H1 (cell line): ENCODE results near the gene ST3GAL3. TPM values are rescaled to one million over a fixed set of nuclear protein-coding genes. Genes with fewer than 3 reads are reported as not detected.

Experiments
- CHD7 ChIP-seq: fragments of 300-600 bp; sonication (generic); IDR thresholded peaks from 2 replicates; pipeline ENCODE4 v1.7.1; 2012; ENCODE audit warnings: low read length, moderate library complexity, mild to moderate bottlenecking, inconsistent platforms; ENCODE audit not compliant: insufficient replicate concordance
- E2F6 ChIP-seq: IDR thresholded peaks from 2 replicates; pipeline ENCODE4 v1.6.1; 2012; ENCODE audit warnings: inconsistent platforms
- HDAC2 ChIP-seq, 2 experiments: fragments of 300-600 bp in 1 of 2; sonication (generic) in 1 of 2; IDR thresholded peaks; 2 replicates each; pipeline ENCODE4 v1.6.1; 2011 to 2012; ENCODE audit warnings: low read depth in 2 of 2, low read length in 2 of 2, mild to moderate bottlenecking in 2 of 2, moderate library complexity in 2 of 2, borderline replicate concordance in 1 of 2, inconsistent platforms in 1 of 2
- JUND ChIP-seq: IDR thresholded peaks from 2 replicates; pipeline ENCODE4 v1.6.1; 2011; ENCODE audit warnings: mild to moderate bottlenecking, improper control_type of control experiment, low read length
- RAD21 ChIP-seq, 2 experiments: IDR thresholded peaks in 1 of 2; conservative IDR thresholded peaks in 1 of 2; 2 replicates each; pipeline ENCODE4 v1.6.1; 2011; ENCODE audit warnings: low read depth in 2 of 2, low read length in 2 of 2, improper control_type of control experiment in 1 of 2, inconsistent platforms in 1 of 2, mild to moderate bottlenecking in 1 of 2, moderate library complexity in 1 of 2
- SAP30 ChIP-seq: fragments of 300-600 bp; sonication (generic); IDR thresholded peaks from 2 replicates; pipeline ENCODE4 v1.7.1; 2012; ENCODE audit warnings: low read length, moderate library complexity, mild to moderate bottlenecking, inconsistent platforms; ENCODE audit not compliant: insufficient read depth, insufficient replicate concordance
- SIX5 ChIP-seq: IDR thresholded peaks from 2 replicates; pipeline ENCODE4 v1.6.1; 2011; ENCODE audit warnings: mild to moderate bottlenecking, low read depth, low read length
- TAF7 ChIP-seq: optimal IDR thresholded peaks from 2 replicates; pipeline ENCODE3; 2011; ENCODE audit warnings: low read depth, mild to moderate bottlenecking, inconsistent platforms, low read length, moderate library complexity, borderline replicate concordance
- TBP ChIP-seq: IDR thresholded peaks from 2 replicates; pipeline ENCODE4 v1.6.1; 2011; ENCODE audit warnings: low read depth, low read length, improper control_type of control experiment
- polyA plus RNA-seq, 7 experiments: library from polyadenylated mRNA; depleted of rRNA in 3 of 7; stranded (reverse) in 5 of 7; unstranded in 2 of 7; fragments of >200 nt in 5 of 7; fragments of 200-250 nt in 2 of 7; gene quantifications; 1 replicate in 5 of 7; 2 replicates in 1 of 7; 4 replicates in 1 of 7; pipeline versions ENCODE4 v1.2.1 to v1.2.3, GENCODE V29; 2011 to 2013; ENCODE audit warnings: missing spikeins in 2 of 7, mixed read lengths in 2 of 7
- total RNA-seq: library from RNA; stranded (reverse); fragmentation: NEBNext Ultra II Directional; extraction: Animal tissue kit (Norgen Biotek cat#: 25700); gene quantifications from 2 replicates; pipeline ENCODE4 v1.2.1, GENCODE V29; 2021

ST3GAL3 gene
- total and polyA plus RNA-seq, 2 of the 8 experiments (the other 6 are each of a cell fraction or from before 2014, with no cell fraction given), result 6.8 to 7.0 TPM

GRCh38 chr1:43770111-43770510 is 62.8 kb downstream of the ST3GAL3 start (continued):
- TF ChIP-seq CHD7, result no peak
- no peak for TF ChIP-seq HDAC2 (IDR thresholded peaks at IDR 0.05; ENCODE audit: borderline replicate concordance in 1 of 2, low read depth in 2 of 2, low read length in 2 of 2)
- TF ChIP-seq E2F6, result no peak
- no peak for TF ChIP-seq RAD21 (IDR thresholded peaks at IDR 0.05 in 1 of 2, conservative IDR thresholded peaks at IDR 0.05 in 1 of 2; ENCODE audit: low read depth in 2 of 2, low read length in 2 of 2)
- no peak for TF ChIP-seq SAP30
- no peak for TF ChIP-seq TAF7
- TF ChIP-seq SIX5, result no peak
- TF ChIP-seq JUND, result no peak
- TF ChIP-seq TBP, result no peak
